NCI-H82 treated with DMSO at 0.1 percent for 48 hours (cell line): ENCODE data around the gene TRPT1.

Experiments
- DNase-seq: peaks from one replicate; lab custom pipeline; 2025; ENCODE audit not compliant: unreplicated experiment; lab: John Stamatoyannopoulos, UW

Gene TRPT1

DNA sequence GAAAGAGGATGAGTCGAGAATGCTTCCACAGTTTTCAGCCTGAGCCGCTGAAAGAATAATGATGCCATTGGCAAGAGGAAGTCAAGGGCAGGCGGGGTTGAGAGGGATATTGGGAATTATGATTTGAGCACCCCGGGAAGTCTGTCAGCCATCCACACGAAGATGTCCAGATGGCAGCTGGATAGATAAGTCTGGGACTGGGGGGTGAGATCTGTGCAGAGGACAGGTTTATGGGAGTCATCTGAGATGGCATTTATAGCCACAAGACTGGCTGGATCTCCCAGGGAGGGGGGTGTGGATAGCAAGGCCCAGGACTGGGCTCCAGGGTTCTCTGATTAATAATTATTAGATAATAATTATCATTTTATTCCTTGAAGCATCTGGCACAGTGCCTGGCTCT, 45.1 kb downstream of the TRPT1 start:
- DNase-seq, result peak; percentile 80

DNA sequence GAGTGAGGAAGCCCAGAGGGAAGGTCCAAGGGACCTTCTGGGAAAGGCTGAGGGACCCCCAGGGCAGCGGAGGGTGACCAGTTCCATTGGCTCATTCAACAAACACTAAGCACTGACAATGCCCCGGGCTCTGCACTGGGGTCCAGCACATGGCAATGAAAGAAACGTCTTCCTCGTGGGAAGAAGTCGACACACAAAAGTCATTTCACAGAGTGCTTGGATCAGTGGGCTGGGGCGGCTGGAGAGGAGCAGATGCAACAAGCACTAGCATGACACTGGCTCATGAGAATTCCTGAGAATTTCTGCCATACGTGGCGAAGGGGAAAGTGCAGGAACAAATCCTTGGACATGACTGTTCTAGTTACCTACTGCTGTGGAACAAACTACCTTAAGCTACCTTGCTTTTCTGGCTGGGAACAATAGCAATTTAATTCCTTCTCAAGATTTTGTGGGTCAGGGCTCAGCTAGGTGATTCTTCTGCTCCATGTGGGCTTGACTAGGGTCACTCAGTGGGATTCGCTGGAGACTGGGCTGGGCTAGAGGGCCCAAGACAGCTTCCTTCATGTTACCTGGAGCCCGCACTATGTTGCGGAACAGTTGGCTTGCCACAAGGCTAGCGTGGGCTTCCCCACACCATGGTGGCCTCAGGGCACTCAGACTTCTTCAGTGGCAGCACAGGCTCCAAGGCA, 46.9 kb downstream of the TRPT1 start:
- DNase-seq, result no peak

DNA sequence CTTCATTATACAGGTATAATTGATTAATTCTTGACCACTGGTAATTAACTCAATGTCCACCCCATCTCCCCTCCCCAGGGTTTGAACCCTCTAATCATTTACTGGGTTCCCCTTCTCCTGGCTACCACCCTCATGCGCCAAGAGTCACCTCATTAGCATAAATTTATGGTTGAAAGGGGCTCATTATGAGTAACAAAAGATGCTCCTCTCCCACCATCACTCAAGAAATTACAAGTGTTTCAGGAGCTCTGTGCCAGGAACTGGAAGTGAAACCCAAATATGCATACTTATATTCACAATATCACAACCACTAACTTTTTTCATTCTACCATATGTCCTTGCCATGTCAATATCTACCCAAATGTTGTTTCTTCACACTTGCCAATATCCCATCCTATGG, 47.8 kb downstream of the TRPT1 start:
- DNase-seq, result no peak

- DNase-seq, result no peak
These were observed 49.2 kb downstream of the TRPT1 start for GRCh38 chr11:64176751-64177150.
